IPS-15b (cell line): ENCODE data around the gene PRM1.

Source experiments
- H3K27me3 ChIP-seq: one replicate; pipeline ENCODE4 v1.6.1; 2013; ENCODE audit warnings: low read length; ENCODE audit not compliant: control insufficient read depth, insufficient read depth
- H3K36me3 ChIP-seq: one replicate; pipeline ENCODE4 v1.6.1; 2013; ENCODE audit warnings: low read length; ENCODE audit not compliant: control insufficient read depth, insufficient read depth
- H3K4me1 ChIP-seq: one replicate; pipeline ENCODE4 v1.6.1; 2013; ENCODE audit warnings: mild to moderate bottlenecking, low read length; ENCODE audit not compliant: control insufficient read depth, insufficient read depth
- H3K4me3 ChIP-seq: one replicate; pipeline ENCODE4 v1.5.1; 2013; ENCODE audit warnings: low read depth, low read length
- H3K9ac ChIP-seq: one replicate; pipeline ENCODE4 v1.6.1; 2013; ENCODE audit warnings: low read depth, mild to moderate bottlenecking, low read length
- H3K9me3 ChIP-seq: one replicate; pipeline ENCODE4 v1.6.1; 2013; ENCODE audit warnings: mild to moderate bottlenecking, low read length; ENCODE audit not compliant: control insufficient read depth, insufficient read depth

PRM1 gene

GRCh38 chr16:11232302-11232851 is 48.8 kb downstream of the PRM1 start:
- H3K4me3 ChIP-seq: no peak overlapping the region
- no peaks in the 10 kb centered on the region for H3K9me3 ChIP-seq
- H3K36me3 ChIP-seq: no peaks in the 10 kb centered on the region
- no peak overlapping the region for H3K9ac ChIP-seq
- H3K27me3 ChIP-seq: peaks cover 3% of the 10 kb centered on the region
- H3K4me1 ChIP-seq: no peaks in the 10 kb centered on the region

- no peak overlapping the region for H3K4me3 ChIP-seq
- peaks cover 3% of the 10 kb centered on the region for H3K27me3 ChIP-seq
- no peak overlapping the region for H3K9ac ChIP-seq
- H3K9me3 ChIP-seq: no peaks in the 10 kb centered on the region
- no peaks in the 10 kb centered on the region for H3K4me1 ChIP-seq
- no peaks in the 10 kb centered on the region for H3K36me3 ChIP-seq
Measured at GRCh38 chr16:11231367-11231970, 49.7 kb downstream of the PRM1 start.
